Upper lobe of left lung (tissue), 4 donors: ENCODE results near the gene LEMD1.

Experiments
- EP300 ChIP-seq, 4 donors: sonication (generic); formaldehyde crosslinking; IDR thresholded peaks; one replicate each; pipeline ENCODE4 v1.5.1; 2017; ENCODE audit warnings: antibody characterized with exemption in 4 of 4, control low read depth in 2 of 4
- POLR2A ChIP-seq, 4 donors: fragments of 450-650 bp; IDR thresholded peaks; one replicate each; pipeline ENCODE4 v1.5.1; 2016 to 2017; ENCODE audit warnings: antibody characterized with exemption in 4 of 4, mild to moderate bottlenecking in 2 of 4
- POLR2AphosphoS5 ChIP-seq, 2 donors: sonication (generic); formaldehyde crosslinking; IDR thresholded peaks; one replicate each; pipeline ENCODE4 v1.5.1; 2017; ENCODE audit warnings: antibody characterized with exemption in 2 of 2
- TF ChIP-seq, protein P1 (sequence below), 6 experiments: fragments of 450-650 bp in 4 of 6; fragments of 200-600 bp in 2 of 6; sonication (generic) in 2 of 6; IDR thresholded peaks; one replicate each; pipeline ENCODE4 v1.5.1; 2016 to 2019; ENCODE audit warnings: antibody characterized with exemption in 6 of 6

DNA sequence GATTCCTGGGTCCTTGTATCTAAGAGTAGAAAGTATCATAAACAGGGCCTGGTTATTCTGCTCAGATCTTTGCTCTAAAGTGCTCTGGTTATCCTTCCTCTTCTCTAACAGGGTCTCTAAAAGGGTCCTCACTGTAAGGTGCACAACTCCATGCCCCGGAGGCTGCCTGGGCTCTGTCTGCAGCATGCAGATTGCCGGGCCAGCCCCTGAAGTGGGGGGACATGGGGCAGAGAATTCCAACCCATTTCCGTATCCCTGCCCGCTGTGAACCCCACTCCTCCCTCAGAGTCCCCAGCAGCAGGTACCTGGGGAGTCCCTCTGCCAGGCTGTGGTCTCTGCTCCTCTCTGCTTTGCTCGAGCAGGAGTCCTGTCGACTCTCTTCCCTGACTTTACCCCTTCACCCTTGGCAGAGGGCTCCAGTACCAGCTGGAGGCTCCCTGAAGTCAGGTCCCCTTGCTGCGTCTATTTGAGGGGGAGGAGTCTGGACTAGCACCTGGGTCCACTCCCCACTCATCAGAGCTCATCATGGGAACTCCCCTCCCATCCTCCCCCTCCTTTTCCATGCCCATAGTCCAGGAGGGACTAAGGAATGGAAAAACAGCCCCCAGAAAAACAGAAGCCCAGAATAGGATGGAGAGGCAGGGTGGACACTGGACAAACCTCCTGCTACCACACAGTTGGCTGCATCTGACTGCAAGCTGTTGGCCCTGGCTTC is 21.9 kb upstream of the LEMD1 start:
- TF ChIP-seq POLR2AphosphoS5 (IDR thresholded peaks at IDR 0.05), result no peak
- TF ChIP-seq, protein P1, sequence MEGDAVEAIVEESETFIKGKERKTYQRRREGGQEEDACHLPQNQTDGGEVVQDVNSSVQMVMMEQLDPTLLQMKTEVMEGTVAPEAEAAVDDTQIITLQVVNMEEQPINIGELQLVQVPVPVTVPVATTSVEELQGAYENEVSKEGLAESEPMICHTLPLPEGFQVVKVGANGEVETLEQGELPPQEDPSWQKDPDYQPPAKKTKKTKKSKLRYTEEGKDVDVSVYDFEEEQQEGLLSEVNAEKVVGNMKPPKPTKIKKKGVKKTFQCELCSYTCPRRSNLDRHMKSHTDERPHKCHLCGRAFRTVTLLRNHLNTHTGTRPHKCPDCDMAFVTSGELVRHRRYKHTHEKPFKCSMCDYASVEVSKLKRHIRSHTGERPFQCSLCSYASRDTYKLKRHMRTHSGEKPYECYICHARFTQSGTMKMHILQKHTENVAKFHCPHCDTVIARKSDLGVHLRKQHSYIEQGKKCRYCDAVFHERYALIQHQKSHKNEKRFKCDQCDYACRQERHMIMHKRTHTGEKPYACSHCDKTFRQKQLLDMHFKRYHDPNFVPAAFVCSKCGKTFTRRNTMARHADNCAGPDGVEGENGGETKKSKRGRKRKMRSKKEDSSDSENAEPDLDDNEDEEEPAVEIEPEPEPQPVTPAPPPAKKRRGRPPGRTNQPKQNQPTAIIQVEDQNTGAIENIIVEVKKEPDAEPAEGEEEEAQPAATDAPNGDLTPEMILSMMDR (IDR thresholded peaks at IDR 0.05), result no peak
- TF ChIP-seq EP300 (IDR thresholded peaks at IDR 0.05), result no peak
- no peak for TF ChIP-seq POLR2A (IDR thresholded peaks at IDR 0.05)
